Choroid plexus epithelial cell (primary cell): ENCODE measurements around the gene KRTAP1-5.
A peak's percentile ranks its signal among the peaks of the same experiment; 100 is the strongest.
"Not testable (repeated sequence)": the region's sequence is repeated elsewhere in the genome, so short reads cannot be mapped to it uniquely, and the experiment has no call there.

ENCODE experiments used
- DNase-seq: peaks from one replicate; pipeline ENCODE4 v3.0.0-alpha.2; 2010; ENCODE audit warnings: low read depth
- H3K4me3 ChIP-seq: 2 replicates; pipeline ENCODE4 v1.5.1; 2011; ENCODE audit warnings: low read depth, mild to moderate bottlenecking, control low read depth, low read length, moderate library complexity
- TF ChIP-seq, protein P1 (sequence below): conservative IDR thresholded peaks from 2 replicates; pipeline ENCODE4 v1.5.1; 2011; ENCODE audit warnings: low read depth, mild to moderate bottlenecking, control low read depth, inconsistent platforms, low read length, moderate library complexity

The KRTAP1-5 gene

GRCh38 chr17:41058741-41059140, 31.7 kb upstream of the KRTAP1-5 start:
- TF ChIP-seq, protein P1, sequence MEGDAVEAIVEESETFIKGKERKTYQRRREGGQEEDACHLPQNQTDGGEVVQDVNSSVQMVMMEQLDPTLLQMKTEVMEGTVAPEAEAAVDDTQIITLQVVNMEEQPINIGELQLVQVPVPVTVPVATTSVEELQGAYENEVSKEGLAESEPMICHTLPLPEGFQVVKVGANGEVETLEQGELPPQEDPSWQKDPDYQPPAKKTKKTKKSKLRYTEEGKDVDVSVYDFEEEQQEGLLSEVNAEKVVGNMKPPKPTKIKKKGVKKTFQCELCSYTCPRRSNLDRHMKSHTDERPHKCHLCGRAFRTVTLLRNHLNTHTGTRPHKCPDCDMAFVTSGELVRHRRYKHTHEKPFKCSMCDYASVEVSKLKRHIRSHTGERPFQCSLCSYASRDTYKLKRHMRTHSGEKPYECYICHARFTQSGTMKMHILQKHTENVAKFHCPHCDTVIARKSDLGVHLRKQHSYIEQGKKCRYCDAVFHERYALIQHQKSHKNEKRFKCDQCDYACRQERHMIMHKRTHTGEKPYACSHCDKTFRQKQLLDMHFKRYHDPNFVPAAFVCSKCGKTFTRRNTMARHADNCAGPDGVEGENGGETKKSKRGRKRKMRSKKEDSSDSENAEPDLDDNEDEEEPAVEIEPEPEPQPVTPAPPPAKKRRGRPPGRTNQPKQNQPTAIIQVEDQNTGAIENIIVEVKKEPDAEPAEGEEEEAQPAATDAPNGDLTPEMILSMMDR: no peak
- DNase-seq: no peak
- no peak overlapping the region for H3K4me3 ChIP-seq

DNA sequence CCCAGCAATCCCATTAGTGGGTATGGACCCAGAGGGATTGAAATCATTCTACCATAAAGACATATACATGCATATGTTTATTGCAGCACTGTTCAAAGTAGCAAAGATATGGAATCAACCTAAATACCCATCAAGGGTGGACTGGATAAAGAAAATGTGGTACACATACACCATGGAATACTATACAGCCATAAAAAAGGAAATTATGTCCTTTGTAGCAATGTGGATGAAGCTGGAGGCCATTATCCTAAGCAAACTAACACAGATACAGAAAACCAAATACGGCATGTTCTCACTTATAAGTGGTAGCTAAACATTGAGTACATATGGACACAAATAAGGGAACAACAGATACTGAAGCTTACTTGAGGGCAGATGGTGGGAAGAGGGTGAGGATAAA, 30.5 kb upstream of the KRTAP1-5 start:
- no peak for DNase-seq
- TF ChIP-seq, protein P1: no peak
- no peak overlapping the region for H3K4me3 ChIP-seq

- not testable (repeated sequence) for H3K4me3 ChIP-seq, DNase-seq
Measured at GRCh38 chr17:41055130-41055529, 28.1 kb upstream of the KRTAP1-5 start, which contains the start of gene KRTAP2-2. Gene KRTAP2-2 (minus strand): TSS chr17:41055230. CDS start chr17:41055211, 19 bp downstream.

GRCh38 chr17:41054556-41054955, 27.5 kb upstream of the KRTAP1-5 start:
- DNase-seq, H3K4me3 ChIP-seq: not testable (repeated sequence)

DNA sequence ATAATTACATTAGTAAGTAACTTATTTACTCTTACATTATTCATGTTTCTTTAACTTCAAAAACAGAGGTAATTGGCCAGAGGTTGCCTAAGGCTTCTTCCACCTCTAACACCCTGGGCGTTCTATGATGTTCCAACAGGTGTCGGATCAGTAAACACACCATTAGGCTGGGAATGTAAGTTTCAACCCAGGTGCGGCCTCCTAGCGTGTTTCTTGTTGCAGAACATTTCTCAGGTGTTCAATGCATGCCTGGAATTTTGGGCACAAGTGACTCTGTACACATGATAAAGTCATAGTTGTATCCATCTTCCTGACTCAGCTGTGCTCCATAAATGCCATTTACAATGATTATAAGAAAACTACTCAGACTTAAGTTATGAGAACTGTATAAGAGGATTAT, 27.0 kb upstream of the KRTAP1-5 start:
- H3K4me3 ChIP-seq: no peak overlapping the region
- TF ChIP-seq, protein P1: no peak
- no peak for DNase-seq

DNA sequence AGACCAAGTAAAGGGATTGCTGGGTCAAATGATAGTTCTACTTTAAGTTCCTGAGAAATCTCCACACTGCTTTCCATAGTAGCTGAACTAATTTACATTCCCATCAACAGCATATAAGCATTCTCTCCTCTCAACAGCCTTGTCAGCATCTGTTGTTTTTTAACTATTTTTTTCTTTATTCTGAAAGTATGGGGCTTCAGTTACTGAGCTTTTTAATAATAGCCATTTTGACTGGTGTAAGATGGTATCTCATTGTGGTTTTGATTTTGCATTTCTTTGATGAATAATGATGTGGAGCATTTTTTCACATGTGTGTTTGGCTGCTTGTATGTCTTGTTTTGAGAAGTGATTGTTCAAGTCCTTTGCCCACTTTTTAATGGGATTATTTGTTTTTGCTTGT, 25.6 kb upstream of the KRTAP1-5 start:
- DNase-seq: no peak
- TF ChIP-seq, protein P1: no peak
- no peak overlapping the region for H3K4me3 ChIP-seq

DNA sequence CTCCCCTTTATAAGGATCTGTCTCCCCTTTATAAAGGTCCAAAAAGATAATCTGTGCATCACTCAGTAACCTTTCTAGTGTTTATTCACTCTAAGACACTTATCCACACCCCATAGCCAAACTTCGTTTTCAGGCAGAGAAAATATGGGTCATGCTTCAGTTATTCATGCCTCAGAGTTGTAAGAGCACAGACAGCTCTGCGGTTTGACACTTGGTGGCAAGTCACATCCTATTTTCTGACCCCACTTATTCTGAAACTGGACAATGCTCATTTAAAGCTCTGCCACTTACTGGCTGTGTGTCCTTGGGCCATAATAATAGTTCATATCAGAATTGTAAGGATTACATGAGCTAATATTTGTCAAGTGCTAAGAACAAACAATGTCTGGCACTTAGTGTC, 22.1 kb upstream of the KRTAP1-5 start:
- H3K4me3 ChIP-seq: no peak overlapping the region
- peak; percentile 69 for DNase-seq
- TF ChIP-seq, protein P1: no peak

GRCh38 chr17:41048441-41048840, 21.4 kb upstream of the KRTAP1-5 start:
- DNase-seq: peak; percentile 25
- TF ChIP-seq, protein P1: no peak
- H3K4me3 ChIP-seq: no peak overlapping the region

DNA sequence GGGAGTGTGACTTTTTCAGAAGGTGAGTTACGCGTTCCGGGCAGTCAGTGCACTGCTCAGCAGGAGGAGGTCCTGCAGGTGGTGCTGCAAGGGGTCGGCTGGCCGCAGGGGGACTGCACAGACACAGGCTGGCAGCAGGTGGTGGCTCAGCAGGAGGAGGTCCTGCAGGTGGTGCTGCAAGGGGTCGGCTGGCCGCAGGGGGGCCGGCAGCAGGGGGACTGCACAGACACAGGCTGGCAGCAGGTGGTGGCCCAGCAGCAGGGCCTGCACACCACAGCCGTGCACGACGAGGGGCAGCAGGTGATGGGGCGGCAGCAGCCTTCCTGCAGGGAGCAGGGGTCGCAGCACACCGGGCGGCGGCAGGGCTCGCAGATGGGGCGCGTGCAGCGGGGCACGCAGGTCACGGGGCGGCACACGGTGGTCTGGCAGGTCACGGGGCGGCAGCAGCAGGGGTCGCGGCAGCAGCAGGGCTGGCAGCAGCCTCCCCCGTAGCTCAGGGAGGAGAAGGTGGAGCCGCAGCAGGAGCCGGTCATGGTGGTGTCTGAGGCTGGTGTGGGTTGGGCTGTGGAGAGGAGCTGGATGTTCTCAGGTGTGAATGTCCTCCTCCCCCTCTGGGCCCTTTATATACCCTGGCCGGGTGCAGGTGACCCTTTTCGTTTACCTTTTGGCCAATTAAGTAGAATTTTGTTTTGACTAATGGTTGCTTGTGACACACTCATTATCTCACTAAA, 19.9 kb upstream of the KRTAP1-5 start, which contains the start of gene KRTAP2-1:
Gene KRTAP2-1, minus strand, starts transcription at position 582 of the 731 bp plus-strand sequence. Its CDS starts 49 bp downstream, at position 533.
- DNase-seq, H3K4me3 ChIP-seq: not testable (repeated sequence)
